ENCODE data around the gene ALDH3A2. TPM values are rescaled to one million over a fixed set of nuclear protein-coding genes. Genes with fewer than 3 reads are reported as not detected.

Gene ALDH3A2
- total RNA-seq, 1 experiment from 2014 or later: 271 TPM

DNA sequence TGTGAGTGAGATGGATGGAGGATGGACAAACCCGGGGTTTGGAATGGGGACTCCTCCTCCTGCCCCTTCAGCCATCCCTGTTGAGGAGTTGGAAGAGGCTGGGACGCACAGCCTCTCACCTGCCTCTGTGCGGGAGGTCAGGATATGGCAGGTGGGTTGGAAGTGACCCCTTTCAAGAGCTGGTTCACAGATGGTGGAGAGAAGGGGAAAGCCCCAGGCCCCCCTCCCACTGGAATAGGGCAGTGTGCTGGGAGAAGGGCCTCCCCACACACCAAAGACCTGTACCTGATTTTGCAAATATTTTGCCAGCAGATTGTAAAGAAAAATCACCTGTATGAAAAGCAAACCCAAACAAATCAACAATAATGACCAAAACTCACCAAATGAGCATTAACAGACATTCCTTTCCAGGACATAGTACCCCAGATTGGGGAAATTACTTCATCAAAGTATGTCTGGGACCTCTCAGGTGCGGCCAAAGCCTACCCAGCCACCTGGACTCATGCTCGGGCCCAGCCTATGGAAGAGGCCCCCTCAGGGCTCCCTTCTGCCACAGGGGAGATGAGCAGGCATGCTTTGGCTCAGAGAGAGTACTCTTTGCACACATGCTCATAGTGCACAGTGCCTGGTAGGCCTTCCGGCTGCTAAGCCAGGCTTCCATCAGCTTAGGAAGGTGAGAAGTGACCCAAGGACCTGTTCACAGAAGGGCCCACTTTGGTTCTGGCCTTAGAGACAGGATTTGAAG, 60.1 kb downstream of the ALDH3A2 start:
- DNase-seq: no peak
- Histone ChIP-seq H3K79me2 (ENCODE audit: low read depth) (no peaks in the 10 kb centered on the region), H2AFZ (no peak overlapping the region), H3K9me2 (ENCODE audit: insufficient read depth) (no peaks in the 10 kb centered on the region), H3K27ac (no peak overlapping the region), H3F3A (ENCODE audit: insufficient read depth, low read depth) (no peaks in the 10 kb centered on the region; the same call in none of the 2 replicates), H3K4me1 (replicated peaks; ENCODE audit: insufficient read depth) (peaks cover 8% of the 10 kb centered on the region; the same call in 1 of the 2 replicates), H4K20me1 (ENCODE audit: insufficient read depth) (no peaks in the 10 kb centered on the region), H3K4me3 (no peak overlapping the region), H3K36me3 (ENCODE audit: low read depth) (no peaks in the 10 kb centered on the region), H3K4me2 (no peak overlapping the region), H3K9me3 (ENCODE audit: insufficient read depth, low read depth) (no peaks in the 10 kb centered on the region), H3K27me3 (ENCODE audit: insufficient read depth, low read depth) (no peaks in the 10 kb centered on the region)
- POLR2A ChIA-PET (ENCODE audit: unreplicated experiment): no interaction called here
- intact Hi-C loops (cut with micrococcal nuclease; ENCODE audit: unreplicated experiment): no loop called here
- TF ChIP-seq, protein P1, sequence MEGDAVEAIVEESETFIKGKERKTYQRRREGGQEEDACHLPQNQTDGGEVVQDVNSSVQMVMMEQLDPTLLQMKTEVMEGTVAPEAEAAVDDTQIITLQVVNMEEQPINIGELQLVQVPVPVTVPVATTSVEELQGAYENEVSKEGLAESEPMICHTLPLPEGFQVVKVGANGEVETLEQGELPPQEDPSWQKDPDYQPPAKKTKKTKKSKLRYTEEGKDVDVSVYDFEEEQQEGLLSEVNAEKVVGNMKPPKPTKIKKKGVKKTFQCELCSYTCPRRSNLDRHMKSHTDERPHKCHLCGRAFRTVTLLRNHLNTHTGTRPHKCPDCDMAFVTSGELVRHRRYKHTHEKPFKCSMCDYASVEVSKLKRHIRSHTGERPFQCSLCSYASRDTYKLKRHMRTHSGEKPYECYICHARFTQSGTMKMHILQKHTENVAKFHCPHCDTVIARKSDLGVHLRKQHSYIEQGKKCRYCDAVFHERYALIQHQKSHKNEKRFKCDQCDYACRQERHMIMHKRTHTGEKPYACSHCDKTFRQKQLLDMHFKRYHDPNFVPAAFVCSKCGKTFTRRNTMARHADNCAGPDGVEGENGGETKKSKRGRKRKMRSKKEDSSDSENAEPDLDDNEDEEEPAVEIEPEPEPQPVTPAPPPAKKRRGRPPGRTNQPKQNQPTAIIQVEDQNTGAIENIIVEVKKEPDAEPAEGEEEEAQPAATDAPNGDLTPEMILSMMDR (conservative IDR thresholded peaks at IDR 0.05): no peak
- TF ChIP-seq EZH2 (IDR thresholded peaks at IDR 0.05; ENCODE audit: low read depth): no peak
- CTCF ChIA-PET: no interaction called here
- no TSS peak for BruUV-seq (replicated peaks)

DNA sequence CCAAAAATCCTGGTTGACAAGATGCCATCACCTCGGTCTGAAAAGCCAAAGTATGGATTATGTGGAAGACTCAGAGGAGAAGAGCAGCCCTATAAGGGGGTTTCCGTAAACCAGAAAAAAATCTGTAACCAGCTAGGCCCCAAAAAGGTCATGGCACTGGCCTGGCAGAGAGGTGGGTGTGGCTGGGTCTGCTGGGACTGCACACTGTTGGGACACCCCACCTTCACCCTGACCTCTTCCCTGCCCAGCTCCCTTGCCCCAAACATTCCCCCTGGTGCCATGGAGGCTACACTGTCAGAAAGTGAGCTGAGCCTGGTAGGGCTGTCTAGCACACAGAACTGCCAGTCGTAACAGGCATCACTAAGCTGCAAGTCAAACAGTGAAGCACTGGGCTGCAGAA, 61.3 kb downstream of the ALDH3A2 start:
- BruUV-seq (replicated peaks): no TSS peak
- no peaks in the 10 kb centered on the region for H3K36me3 ChIP-seq (ENCODE audit: low read depth)
- no peak overlapping the region for H3K4me2 ChIP-seq
- H3F3A ChIP-seq (ENCODE audit: insufficient read depth, low read depth): no peaks in the 10 kb centered on the region; the same call in none of the 2 replicates
- H3K9me2 ChIP-seq (ENCODE audit: insufficient read depth): no peaks in the 10 kb centered on the region
- ChIA-PET CTCF (no interaction called here), POLR2A (ENCODE audit: unreplicated experiment) (interaction anchor here (0.5 kb wide), 1 partner anchor 39 kb away, joined by 3 read pairs; no protein-coding TSS in a partner anchor)
- TF ChIP-seq, protein P1 (conservative IDR thresholded peaks at IDR 0.05): no peak
- TF ChIP-seq EZH2 (IDR thresholded peaks at IDR 0.05; ENCODE audit: low read depth): no peak
- no peaks in the 10 kb centered on the region for H3K27me3 ChIP-seq (ENCODE audit: insufficient read depth, low read depth)
- H3K4me1 ChIP-seq (replicated peaks; ENCODE audit: insufficient read depth): peaks cover 9% of the 10 kb centered on the region; the same call in 1 of the 2 replicates
- no peak for DNase-seq
- H2AFZ ChIP-seq: no peak overlapping the region
- no peaks in the 10 kb centered on the region for H4K20me1 ChIP-seq (ENCODE audit: insufficient read depth)
- intact Hi-C loops (cut with micrococcal nuclease; ENCODE audit: unreplicated experiment): no loop called here
- no peaks in the 10 kb centered on the region for H3K9me3 ChIP-seq (ENCODE audit: insufficient read depth, low read depth)
- H3K4me3 ChIP-seq: no peak overlapping the region
- H3K27ac ChIP-seq: no peak overlapping the region
- no peaks in the 10 kb centered on the region for H3K79me2 ChIP-seq (ENCODE audit: low read depth)

GRCh38 chr17:19712436-19713004, 64.0 kb downstream of the ALDH3A2 start:
- ChIA-PET CTCF (no interaction called here), POLR2A (ENCODE audit: unreplicated experiment) (no interaction called here)
- H3K27me3 ChIP-seq (ENCODE audit: insufficient read depth, low read depth): no peaks in the 10 kb centered on the region
- no peak for DNase-seq
- BruUV-seq (replicated peaks): no TSS peak
- TF ChIP-seq, protein P1 (conservative IDR thresholded peaks at IDR 0.05): no peak
- no peak for TF ChIP-seq EZH2 (IDR thresholded peaks at IDR 0.05; ENCODE audit: low read depth)
- intact Hi-C loops (cut with micrococcal nuclease; ENCODE audit: unreplicated experiment): no loop called here
- H3K4me3 ChIP-seq: no peak overlapping the region
- no peaks in the 10 kb centered on the region; the same call in none of the 2 replicates for H3F3A ChIP-seq (ENCODE audit: insufficient read depth, low read depth)
- H4K20me1 ChIP-seq (ENCODE audit: insufficient read depth): no peaks in the 10 kb centered on the region
- no peaks in the 10 kb centered on the region for H3K36me3 ChIP-seq (ENCODE audit: low read depth)
- no peaks in the 10 kb centered on the region for H3K9me2 ChIP-seq (ENCODE audit: insufficient read depth)
- H3K9me3 ChIP-seq (ENCODE audit: insufficient read depth, low read depth): no peaks in the 10 kb centered on the region
- no peak overlapping the region for H3K27ac ChIP-seq
- no peak overlapping the region for H3K4me2 ChIP-seq
- H3K79me2 ChIP-seq (ENCODE audit: low read depth): no peaks in the 10 kb centered on the region
- peaks cover 29% of the 10 kb centered on the region for H3K4me1 ChIP-seq (replicated peaks; ENCODE audit: insufficient read depth)
- no peak overlapping the region for H2AFZ ChIP-seq
